HepG2 (cell line): Measurements from ENCODE around the gene GPR4. TPM values are rescaled to one million over a fixed set of nuclear protein-coding genes. Genes with fewer than 3 reads are reported as not detected.

Source experiments
- GPN1 ChIP-seq: sonication (generic); formaldehyde crosslinking; IDR thresholded peaks from 2 replicates; pipeline ENCODE4 v1.5.1; 2020; ENCODE audit warnings: missing genetic modification reagents, borderline replicate concordance
- HNF4A ChIP-seq: sonication (generic); formaldehyde crosslinking; IDR thresholded peaks from 2 replicates; pipeline ENCODE4 v1.4.0; 2020; ENCODE audit warnings: missing genetic modification reagents
- KLF15 ChIP-seq: sonication (generic); formaldehyde crosslinking; IDR thresholded peaks from 2 replicates; pipeline ENCODE4 v1.8.1; 2023; ENCODE audit warnings: borderline replicate concordance, mild to moderate bottlenecking, inconsistent platforms, missing genetic modification reagents, mixed read lengths
- THAP7 ChIP-seq: sonication (generic); formaldehyde crosslinking; IDR thresholded peaks from 2 replicates; pipeline ENCODE4 v1.8.1; 2023; ENCODE audit warnings: mild to moderate bottlenecking, missing genetic modification reagents
- ZNF329 ChIP-seq: sonication (generic); formaldehyde crosslinking; IDR thresholded peaks from 2 replicates; pipeline ENCODE4 v1.9.0; 2021; ENCODE audit warnings: low read depth, mild to moderate bottlenecking, missing genetic modification reagents
- ZNF775 ChIP-seq: sonication (generic); formaldehyde crosslinking; IDR thresholded peaks from 2 replicates; pipeline ENCODE4 v1.4.0; 2020; ENCODE audit warnings: missing genetic modification reagents, mild to moderate bottlenecking, moderate library complexity, borderline replicate concordance
- polyA plus RNA-seq, 8 experiments: library from polyadenylated mRNA; depleted of rRNA in 3 of 8; stranded (reverse) in 7 of 8; unstranded in 1 of 8; fragments of >200 nt; fragmentation: Illumina TruSeq in 4 of 8; extraction: Trizol in 4 of 8; gene quantifications; 2 replicates each; pipeline versions ENCODE4 v1.2.1 to v1.2.3, GENCODE V29; 2011 to 2016; ENCODE audit warnings: low read depth in 4 of 8, missing spikeins in 1 of 8, mixed read lengths in 1 of 8; ENCODE audit not compliant: insufficient read depth in 1 of 8
- total RNA-seq, 5 experiments: library from RNA; depleted of rRNA; stranded (reverse); fragments of >200 nt; fragmentation: Illumina TruSeq; extraction: Trizol; gene quantifications; 2 replicates each; pipeline ENCODE4 v1.2.3, GENCODE V29; 2016; ENCODE audit warnings: low read depth in 1 of 5
- TF ChIP-seq, protein P1 (sequence below): fragments of 450-650 bp; IDR thresholded peaks from 2 replicates; pipeline ENCODE4 v1.6.1; 2017
- TF ChIP-seq, protein P2 (sequence below): sonication (generic); formaldehyde crosslinking; IDR thresholded peaks from 2 replicates; pipeline ENCODE4 v1.4.0; 2020; ENCODE audit warnings: missing genetic modification reagents

Gene GPR4
- total and polyA plus RNA-seq, 2 of the 13 experiments (the other 11 are each of a cell fraction or from before 2014, with no cell fraction given) = 0.15 TPM; not detected in 1

DNA sequence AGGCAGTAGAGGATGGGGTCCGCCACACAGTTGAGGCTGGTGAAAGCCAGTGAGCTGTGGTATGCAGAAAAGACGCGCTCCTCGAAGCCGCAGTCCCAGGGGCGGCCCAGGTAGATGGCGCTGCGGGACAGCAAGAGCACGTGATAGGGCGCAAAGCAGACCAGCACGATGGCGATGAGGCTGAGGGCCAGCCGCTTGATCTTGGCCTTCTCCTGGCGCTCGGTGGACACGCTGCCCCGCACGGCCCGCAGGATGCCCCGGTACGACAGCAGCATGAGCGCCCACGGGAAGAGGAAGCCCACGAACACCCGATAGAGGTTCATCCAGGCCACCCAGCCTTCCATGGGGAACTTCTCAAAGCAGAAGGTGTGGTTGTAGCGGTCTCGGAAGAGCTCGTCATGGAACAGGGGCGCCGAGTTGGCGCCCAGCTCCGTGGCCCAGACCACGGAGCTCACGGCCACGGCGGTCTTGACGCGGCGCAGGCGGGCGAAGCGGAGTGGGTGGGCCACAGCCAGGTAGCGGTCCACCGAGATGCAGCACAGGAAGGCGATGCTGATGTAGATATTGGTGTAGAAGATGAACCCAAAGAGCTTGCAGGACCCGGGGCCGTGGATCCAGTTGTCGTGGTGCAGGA is 10.9 kb downstream of the GPR4 start (continued):
- no peak for TF ChIP-seq HNF4A (CRISPR knock-in tag)
- peak; percentile 81; the same call in 1 of the 2 replicates for TF ChIP-seq ZNF329 (CRISPR knock-in tag)
- TF ChIP-seq, protein P1, sequence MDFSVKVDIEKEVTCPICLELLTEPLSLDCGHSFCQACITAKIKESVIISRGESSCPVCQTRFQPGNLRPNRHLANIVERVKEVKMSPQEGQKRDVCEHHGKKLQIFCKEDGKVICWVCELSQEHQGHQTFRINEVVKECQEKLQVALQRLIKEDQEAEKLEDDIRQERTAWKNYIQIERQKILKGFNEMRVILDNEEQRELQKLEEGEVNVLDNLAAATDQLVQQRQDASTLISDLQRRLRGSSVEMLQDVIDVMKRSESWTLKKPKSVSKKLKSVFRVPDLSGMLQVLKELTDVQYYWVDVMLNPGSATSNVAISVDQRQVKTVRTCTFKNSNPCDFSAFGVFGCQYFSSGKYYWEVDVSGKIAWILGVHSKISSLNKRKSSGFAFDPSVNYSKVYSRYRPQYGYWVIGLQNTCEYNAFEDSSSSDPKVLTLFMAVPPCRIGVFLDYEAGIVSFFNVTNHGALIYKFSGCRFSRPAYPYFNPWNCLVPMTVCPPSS = no peak
- no peak for TF ChIP-seq KLF15 (CRISPR knock-in tag)
- no peak for TF ChIP-seq THAP7 (CRISPR knock-in tag)
- TF ChIP-seq, protein P2, sequence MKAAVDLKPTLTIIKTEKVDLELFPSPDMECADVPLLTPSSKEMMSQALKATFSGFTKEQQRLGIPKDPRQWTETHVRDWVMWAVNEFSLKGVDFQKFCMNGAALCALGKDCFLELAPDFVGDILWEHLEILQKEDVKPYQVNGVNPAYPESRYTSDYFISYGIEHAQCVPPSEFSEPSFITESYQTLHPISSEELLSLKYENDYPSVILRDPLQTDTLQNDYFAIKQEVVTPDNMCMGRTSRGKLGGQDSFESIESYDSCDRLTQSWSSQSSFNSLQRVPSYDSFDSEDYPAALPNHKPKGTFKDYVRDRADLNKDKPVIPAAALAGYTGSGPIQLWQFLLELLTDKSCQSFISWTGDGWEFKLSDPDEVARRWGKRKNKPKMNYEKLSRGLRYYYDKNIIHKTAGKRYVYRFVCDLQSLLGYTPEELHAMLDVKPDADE = no peak
- no peak for TF ChIP-seq GPN1 (CRISPR knock-in tag)
- no peak for TF ChIP-seq ZNF775 (CRISPR knock-in tag)
- TF ChIP-seq, all 625 proteins: peak for 265
